C4-2B (cell line): Measurements from ENCODE around the gene L3MBTL4.

Source experiments
- CTCF ChIP-seq: fragments of 450-650 bp; conservative IDR thresholded peaks from 2 replicates; pipeline ENCODE4 v1.5.1; 2017; ENCODE audit warnings: mild to moderate bottlenecking
- ZFX ChIP-seq: fragments of 450-650 bp; IDR thresholded peaks from 2 replicates; pipeline ENCODE4 v1.6.1; 2017

GRCh38 chr18:6132751-6133368 is 281.9 kb downstream of the L3MBTL4 start:
- no peak for TF ChIP-seq CTCF
- TF ChIP-seq ZFX = no peak
